Nephron (organoid): ENCODE results near the gene ATP11A.

Experiments used
- H3K27ac Mint-ChIP-seq, 3 experiments: 2 replicates each; pipeline ENCODE4 v1.8.0; 2020; ENCODE audit warnings: mixed read lengths in 3 of 3, mild to moderate bottlenecking in 2 of 3, moderate library complexity in 1 of 3
- H3K27me3 Mint-ChIP-seq: 2 replicates; pipeline ENCODE4 v1.8.0; 2021; ENCODE audit warnings: low read depth, mild to moderate bottlenecking, moderate library complexity, mixed read lengths
- H3K36me3 Mint-ChIP-seq: 2 replicates; pipeline ENCODE4 v1.8.0; 2020; ENCODE audit warnings: low read depth, mixed read lengths
- H3K4me1 Mint-ChIP-seq: 2 replicates; pipeline ENCODE4 v1.8.0; 2020; ENCODE audit warnings: mixed read lengths
- H3K4me3 Mint-ChIP-seq, 3 experiments: 2 replicates each; pipeline ENCODE4 v1.8.0; 2020; ENCODE audit warnings: mild to moderate bottlenecking in 3 of 3, mixed read lengths in 3 of 3, moderate library complexity in 2 of 3
- H3K9me3 Mint-ChIP-seq: 2 replicates; pipeline ENCODE4 v1.8.0; 2020; ENCODE audit warnings: mixed read lengths
- CTCF ChIP-seq, 3 experiments: fragments of 200-600 bp; sonication (generic); IDR thresholded peaks; one replicate each; pipeline ENCODE4 v1.5.0; 2021; ENCODE audit warnings: antibody characterized with exemption in 3 of 3; ENCODE audit not compliant: unreplicated experiment in 3 of 3

ATP11A gene

GRCh38 chr13:112893570-112894422 is 204.0 kb downstream of the ATP11A start:
- Mint-ChIP-seq H3K36me3 (no peaks in the 10 kb centered on the region), H3K27ac (peak overlapping the region; percentile 85 to 98 (median 87)), H3K9me3 (no peaks in the 10 kb centered on the region), H3K4me1 (peaks cover 20% of the 10 kb centered on the region), H3K4me3 (peak overlapping the region; percentile 59 to 66 (median 63)), H3K27me3 (peaks cover 70% of the 10 kb centered on the region)
- TF ChIP-seq CTCF (IDR thresholded peaks at IDR 0.05; ENCODE audit: unreplicated experiment in 3 of 3) = no peak

- H3K4me1 Mint-ChIP-seq = peaks cover 20% of the 10 kb centered on the region
- H3K36me3 Mint-ChIP-seq = no peaks in the 10 kb centered on the region
- H3K9me3 Mint-ChIP-seq = no peaks in the 10 kb centered on the region
- TF ChIP-seq CTCF (IDR thresholded peaks at IDR 0.05; ENCODE audit: unreplicated experiment in 3 of 3) = no peak
- peaks cover 66% of the 10 kb centered on the region for H3K27me3 Mint-ChIP-seq
- peak overlapping the region in 1 of 3 experiments; percentile 76 for H3K4me3 Mint-ChIP-seq
- H3K27ac Mint-ChIP-seq = no peak overlapping the region
Measured at GRCh38 chr13:112894423-112894672, 204.5 kb downstream of the ATP11A start.

GRCh38 chr13:112894673-112895481 is 205.0 kb downstream of the ATP11A start:
- Mint-ChIP-seq H3K36me3 (no peaks in the 10 kb centered on the region), H3K9me3 (no peaks in the 10 kb centered on the region), H3K4me3 (peak overlapping the region; percentile 65 to 76 (median 66)), H3K4me1 (peaks cover 22% of the 10 kb centered on the region), H3K27ac (no peak overlapping the region), H3K27me3 (peaks cover 63% of the 10 kb centered on the region)
- TF ChIP-seq CTCF (IDR thresholded peaks at IDR 0.05; ENCODE audit: unreplicated experiment in 3 of 3) = no peak

- Mint-ChIP-seq H3K4me1 (peaks cover 25% of the 10 kb centered on the region), H3K9me3 (no peaks in the 10 kb centered on the region), H3K27me3 (peaks cover 63% of the 10 kb centered on the region), H3K36me3 (no peaks in the 10 kb centered on the region), H3K4me3 (peak overlapping the region in 2 of 3 experiments; percentile 51 to 76), H3K27ac (no peak overlapping the region)
- TF ChIP-seq CTCF (IDR thresholded peaks at IDR 0.05; ENCODE audit: unreplicated experiment in 3 of 3) = no peak
Measured at GRCh38 chr13:112895521-112896465, 206.0 kb downstream of the ATP11A start.

GRCh38 chr13:112896736-112897602 is 207.1 kb downstream of the ATP11A start:
- no peaks in the 10 kb centered on the region for H3K9me3 Mint-ChIP-seq
- peaks cover 4% of the 10 kb centered on the region for H3K36me3 Mint-ChIP-seq
- H3K27me3 Mint-ChIP-seq = peaks cover 58% of the 10 kb centered on the region
- peaks cover 28% of the 10 kb centered on the region for H3K4me1 Mint-ChIP-seq
- no peak for TF ChIP-seq CTCF (IDR thresholded peaks at IDR 0.05; ENCODE audit: unreplicated experiment in 3 of 3)
- no peak overlapping the region for H3K27ac Mint-ChIP-seq
- H3K4me3 Mint-ChIP-seq = peak overlapping the region in 1 of 3 experiments; percentile 40
